ENCODE data around the gene LAMTOR2. TPM values are rescaled to one million over a fixed set of nuclear protein-coding genes. Genes with fewer than 3 reads are reported as not detected.

LAMTOR2 gene
- total RNA-seq, 4 donors from 2014 or later = 14.7 to 76.8 (median 41.1) TPM

DNA sequence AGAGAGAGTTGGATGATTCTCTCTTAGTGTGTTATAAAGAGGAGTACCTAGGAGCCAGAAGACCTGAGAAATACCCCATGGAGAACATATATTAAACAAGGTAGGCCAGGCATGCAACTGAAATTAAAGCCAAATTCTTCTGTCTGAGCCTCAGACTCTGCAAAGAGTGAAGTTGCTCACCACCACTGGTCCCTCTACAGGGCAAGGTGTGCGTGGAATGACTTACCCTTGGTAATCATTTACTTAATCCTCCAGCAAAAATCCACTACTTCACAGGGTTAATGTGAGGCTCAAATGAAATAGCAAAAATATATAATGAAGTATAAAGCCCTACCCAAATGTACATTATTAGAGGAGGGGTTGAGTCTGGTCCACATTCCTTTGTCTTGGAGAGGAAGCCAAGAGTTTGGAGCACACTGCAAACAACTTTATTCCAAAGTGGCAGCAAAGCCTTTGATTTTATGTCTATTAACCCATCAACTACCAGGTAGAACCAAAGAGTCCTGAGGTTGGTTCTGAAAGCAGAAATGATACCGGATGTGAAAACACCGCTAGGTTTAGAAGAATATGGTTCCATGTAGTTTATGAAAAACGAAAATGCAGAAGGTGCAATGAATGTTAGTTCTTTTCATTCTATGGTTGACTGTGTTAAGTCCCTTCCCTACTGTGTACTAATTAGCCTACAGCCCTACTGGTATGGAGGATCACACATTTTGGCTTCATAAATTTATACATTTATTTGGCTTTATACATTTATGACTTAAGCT, 42.3 kb upstream of the LAMTOR2 start:
- Histone ChIP-seq H3K4me3 (replicated peaks in 1 of 3) (no peak overlapping the region), H3K4me1 (peaks cover 4 to 5% of the 10 kb centered on the region in 2 donors), H3K27me3 (no peaks in the 10 kb centered on the region), H3K9me3 (no peaks in the 10 kb centered on the region), H3K36me3 (peaks cover 41 to 68% of the 10 kb centered on the region in 2 donors), H3K27ac (no peak overlapping the region)
- no peak for DNase-seq
- intact Hi-C loops (cut with DNase I) = no loop called here
- TF ChIP-seq, protein P1, sequence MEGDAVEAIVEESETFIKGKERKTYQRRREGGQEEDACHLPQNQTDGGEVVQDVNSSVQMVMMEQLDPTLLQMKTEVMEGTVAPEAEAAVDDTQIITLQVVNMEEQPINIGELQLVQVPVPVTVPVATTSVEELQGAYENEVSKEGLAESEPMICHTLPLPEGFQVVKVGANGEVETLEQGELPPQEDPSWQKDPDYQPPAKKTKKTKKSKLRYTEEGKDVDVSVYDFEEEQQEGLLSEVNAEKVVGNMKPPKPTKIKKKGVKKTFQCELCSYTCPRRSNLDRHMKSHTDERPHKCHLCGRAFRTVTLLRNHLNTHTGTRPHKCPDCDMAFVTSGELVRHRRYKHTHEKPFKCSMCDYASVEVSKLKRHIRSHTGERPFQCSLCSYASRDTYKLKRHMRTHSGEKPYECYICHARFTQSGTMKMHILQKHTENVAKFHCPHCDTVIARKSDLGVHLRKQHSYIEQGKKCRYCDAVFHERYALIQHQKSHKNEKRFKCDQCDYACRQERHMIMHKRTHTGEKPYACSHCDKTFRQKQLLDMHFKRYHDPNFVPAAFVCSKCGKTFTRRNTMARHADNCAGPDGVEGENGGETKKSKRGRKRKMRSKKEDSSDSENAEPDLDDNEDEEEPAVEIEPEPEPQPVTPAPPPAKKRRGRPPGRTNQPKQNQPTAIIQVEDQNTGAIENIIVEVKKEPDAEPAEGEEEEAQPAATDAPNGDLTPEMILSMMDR (IDR thresholded peaks at IDR 0.05) = no peak
- TF ChIP-seq POLR2A (IDR thresholded peaks at IDR 0.05) = no peak
- 88 to 89% methylated on average over 4 of the region's 4 CpGs for WGBS, 2 donors

DNA sequence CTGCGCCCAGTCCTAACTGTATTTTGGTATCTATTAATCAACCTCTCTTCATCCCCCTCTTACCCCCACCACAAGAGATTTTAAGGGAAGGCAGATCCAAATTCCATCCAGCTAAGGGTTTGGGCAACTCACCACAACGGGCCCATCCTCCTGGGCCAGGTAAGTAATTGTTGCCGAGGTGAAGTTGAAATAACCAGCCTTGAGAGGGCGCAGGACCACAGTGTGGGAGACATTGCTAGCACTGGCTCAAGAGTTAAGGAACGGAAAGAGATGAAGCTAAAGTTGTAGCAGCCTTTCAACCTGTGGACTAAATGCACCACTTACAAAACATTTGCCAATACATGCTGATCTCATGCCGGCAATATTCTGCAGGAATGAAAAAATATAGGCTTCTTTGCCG, 39.8 kb upstream of the LAMTOR2 start:
- WGBS, 2 donors = 92 to 93% methylated on average over 7 of the region's 7 CpGs
- H3K27me3 ChIP-seq = no peaks in the 10 kb centered on the region
- TF ChIP-seq, protein P1 (IDR thresholded peaks at IDR 0.05) = no peak
- TF ChIP-seq POLR2A (IDR thresholded peaks at IDR 0.05) = no peak
- intact Hi-C loops (cut with DNase I) = no loop called here
- no peaks in the 10 kb centered on the region for H3K9me3 ChIP-seq
- no peak overlapping the region for H3K4me3 ChIP-seq (replicated peaks in 1 of 3)
- H3K27ac ChIP-seq = no peak overlapping the region
- peaks cover 38 to 63% of the 10 kb centered on the region in 2 donors for H3K36me3 ChIP-seq
- peaks cover 2 to 4% of the 10 kb centered on the region in 2 donors for H3K4me1 ChIP-seq
- no peak for DNase-seq

DNA sequence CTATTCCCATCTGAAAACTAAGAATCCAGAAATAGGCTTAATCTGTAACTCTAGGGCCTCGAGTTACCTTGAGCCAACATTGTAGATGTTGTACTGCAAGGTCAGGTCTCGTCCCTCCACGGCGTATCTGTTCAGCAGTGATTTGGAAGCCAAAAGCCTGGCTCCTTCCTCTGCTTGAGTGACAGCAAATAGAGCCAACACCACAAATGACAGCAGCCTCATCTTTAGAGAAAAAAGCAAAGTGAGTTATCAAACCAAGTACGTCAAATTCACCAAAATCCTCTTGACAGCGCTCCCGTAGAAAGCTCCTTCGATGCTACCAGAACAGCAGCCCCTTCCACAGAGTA, 34.7 kb upstream of the LAMTOR2 start:
- no peaks in the 10 kb centered on the region for H3K27me3 ChIP-seq
- no peak for DNase-seq
- H3K4me1 ChIP-seq = peaks cover 6 to 9% of the 10 kb centered on the region in 2 donors
- intact Hi-C loops (cut with DNase I) = no loop called here
- TF ChIP-seq POLR2A (IDR thresholded peaks at IDR 0.05) = no peak
- TF ChIP-seq, protein P1 (IDR thresholded peaks at IDR 0.05) = no peak
- no peaks in the 10 kb centered on the region for H3K9me3 ChIP-seq
- peak overlapping the region in 1 of 3 donors; percentile 89 for H3K27ac ChIP-seq
- H3K4me3 ChIP-seq (replicated peaks in 1 of 3) = peak overlapping the region; percentile 20 to 92 (median 59)
- WGBS, 2 donors = 53 to 56% methylated on average over 8 of the region's 8 CpGs
- H3K36me3 ChIP-seq = peaks cover 11 to 16% of the 10 kb centered on the region in 2 donors

- intact Hi-C loops (cut with DNase I) = no loop called here
- H3K9me3 ChIP-seq = no peaks in the 10 kb centered on the region
- peak within 1 kb of the TSS; percentile 59 to 89 (median 82) for H3K27ac ChIP-seq
- H3K27me3 ChIP-seq = no peaks in the 10 kb centered on the region
- H3K4me3 ChIP-seq (replicated peaks in 1 of 3) = peak within 1 kb of the TSS; percentile 20 to 92 (median 59)
- peak; percentile 81 to 83 for DNase-seq
- H3K36me3 ChIP-seq = peaks cover 10 to 14% of the 10 kb centered on the region in 2 donors
- 0% methylated on average over 23 to 40 of the region's 45 CpGs for WGBS, 2 donors
- peak in 1 of 2 donors; percentile 57 for TF ChIP-seq POLR2A (IDR thresholded peaks at IDR 0.05)
- TF ChIP-seq, protein P1 (IDR thresholded peaks at IDR 0.05) = no peak
- H3K4me1 ChIP-seq = peaks cover 6 to 9% of the 10 kb centered on the region in 2 donors
Measured at GRCh38 chr1:156020293-156021092, 34.1 kb upstream of the LAMTOR2 start, which contains the start of gene SSR2. TSS of gene SSR2 (minus strand) at chr1:156020951. CDS start at chr1:156020167, 784 bp downstream.

All from thyroid gland (tissue), 4 donors.